ENCODE measurements around the gene IMMP2L. TPM values are rescaled to one million over a fixed set of nuclear protein-coding genes. Genes with fewer than 3 reads are reported as not detected.

Gene IMMP2L
- total RNA-seq, 2 donors from 2014 or later = 10.5 to 17.4 TPM

DNA sequence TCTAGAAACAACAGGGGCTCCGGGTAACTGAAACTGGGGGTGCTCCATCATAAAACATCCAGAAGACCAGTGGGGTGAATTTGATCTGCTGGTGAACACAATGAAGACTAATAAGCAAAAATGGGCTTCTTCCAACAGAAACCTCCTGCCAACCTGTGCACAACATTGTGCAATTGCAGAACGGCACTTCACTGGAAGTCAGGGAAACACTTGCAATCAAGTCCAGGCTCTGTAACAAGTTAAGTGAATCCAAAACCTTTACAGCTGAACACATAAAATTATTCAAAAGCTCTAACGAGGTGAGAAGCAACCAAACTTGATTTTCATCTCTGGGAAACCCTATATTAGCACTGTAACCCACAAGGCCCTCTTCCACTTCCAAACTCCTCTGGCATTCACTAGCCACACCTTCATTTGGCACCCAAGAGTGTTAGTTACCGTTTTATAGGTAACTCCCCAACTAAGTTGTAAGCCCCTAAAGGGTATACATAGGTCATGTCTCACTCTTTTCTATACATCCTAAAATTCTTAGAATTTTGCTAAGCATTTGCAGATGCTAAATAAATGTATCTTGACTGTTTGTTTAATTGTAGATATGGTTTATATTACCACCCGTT lies 22.0 kb downstream of the IMMP2L start:
- DNase-seq (peak; percentile 15 to 26 (median 18)), ATAC-seq (peak; percentile 58)
- no peak for TF ChIP-seq POLR2A (IDR thresholded peaks at IDR 0.05)
- TF ChIP-seq, protein P1, sequence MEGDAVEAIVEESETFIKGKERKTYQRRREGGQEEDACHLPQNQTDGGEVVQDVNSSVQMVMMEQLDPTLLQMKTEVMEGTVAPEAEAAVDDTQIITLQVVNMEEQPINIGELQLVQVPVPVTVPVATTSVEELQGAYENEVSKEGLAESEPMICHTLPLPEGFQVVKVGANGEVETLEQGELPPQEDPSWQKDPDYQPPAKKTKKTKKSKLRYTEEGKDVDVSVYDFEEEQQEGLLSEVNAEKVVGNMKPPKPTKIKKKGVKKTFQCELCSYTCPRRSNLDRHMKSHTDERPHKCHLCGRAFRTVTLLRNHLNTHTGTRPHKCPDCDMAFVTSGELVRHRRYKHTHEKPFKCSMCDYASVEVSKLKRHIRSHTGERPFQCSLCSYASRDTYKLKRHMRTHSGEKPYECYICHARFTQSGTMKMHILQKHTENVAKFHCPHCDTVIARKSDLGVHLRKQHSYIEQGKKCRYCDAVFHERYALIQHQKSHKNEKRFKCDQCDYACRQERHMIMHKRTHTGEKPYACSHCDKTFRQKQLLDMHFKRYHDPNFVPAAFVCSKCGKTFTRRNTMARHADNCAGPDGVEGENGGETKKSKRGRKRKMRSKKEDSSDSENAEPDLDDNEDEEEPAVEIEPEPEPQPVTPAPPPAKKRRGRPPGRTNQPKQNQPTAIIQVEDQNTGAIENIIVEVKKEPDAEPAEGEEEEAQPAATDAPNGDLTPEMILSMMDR (IDR thresholded peaks at IDR 0.05) = no peak
- H3K4me1 ChIP-seq = peaks cover 30% of the 10 kb centered on the region
- intact Hi-C loops (cut with DNase I) = no loop called here
- no peaks in the 10 kb centered on the region for H3K36me3 ChIP-seq (replicated peaks in 1 of 2; ENCODE audit: insufficient read depth in 1 of 2, low read depth in 2 of 2)
- no peaks in the 10 kb centered on the region for H3K9me3 ChIP-seq
- H3K27me3 ChIP-seq = no peaks in the 10 kb centered on the region
- no peak overlapping the region for H3K4me3 ChIP-seq
- H3K27ac ChIP-seq = no peak overlapping the region
- 75 to 77% methylated on average over 5 of the region's 5 CpGs for WGBS, 2 donors

DNA sequence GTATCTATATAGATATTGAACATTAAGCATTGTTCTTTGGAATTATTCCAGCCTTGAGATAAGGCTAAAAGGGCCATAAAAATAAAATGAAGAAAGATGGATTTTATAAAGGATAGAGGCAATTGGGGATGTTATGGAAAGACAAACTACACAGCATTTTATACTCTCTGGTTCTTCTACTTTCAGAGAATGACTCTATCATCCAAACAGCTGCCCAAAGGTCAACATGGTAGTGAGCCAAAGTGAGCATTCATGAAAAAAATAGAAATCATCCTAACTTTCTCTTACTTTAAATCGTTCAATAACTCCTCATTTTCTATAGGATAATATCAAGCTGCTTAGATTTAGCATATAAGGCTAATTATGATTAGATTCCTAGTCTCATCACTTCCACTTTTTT lies 25.2 kb downstream of the IMMP2L start:
- H3K4me3 ChIP-seq = no peak overlapping the region
- H3K27ac ChIP-seq = no peak overlapping the region
- ATAC-seq = no peak
- TF ChIP-seq, protein P1 (IDR thresholded peaks at IDR 0.05) = no peak
- no peak for TF ChIP-seq POLR2A (IDR thresholded peaks at IDR 0.05)
- H3K9me3 ChIP-seq = no peaks in the 10 kb centered on the region
- intact Hi-C loops (cut with DNase I) = no loop called here
- no peaks in the 10 kb centered on the region for H3K36me3 ChIP-seq (replicated peaks in 1 of 2; ENCODE audit: insufficient read depth in 1 of 2, low read depth in 2 of 2)
- WGBS, 2 donors = 37 to 61% methylated on average over 1 of the region's 1 CpG
- peaks cover 19% of the 10 kb centered on the region for H3K4me1 ChIP-seq
- no peak for DNase-seq
- H3K27me3 ChIP-seq = no peaks in the 10 kb centered on the region

DNA sequence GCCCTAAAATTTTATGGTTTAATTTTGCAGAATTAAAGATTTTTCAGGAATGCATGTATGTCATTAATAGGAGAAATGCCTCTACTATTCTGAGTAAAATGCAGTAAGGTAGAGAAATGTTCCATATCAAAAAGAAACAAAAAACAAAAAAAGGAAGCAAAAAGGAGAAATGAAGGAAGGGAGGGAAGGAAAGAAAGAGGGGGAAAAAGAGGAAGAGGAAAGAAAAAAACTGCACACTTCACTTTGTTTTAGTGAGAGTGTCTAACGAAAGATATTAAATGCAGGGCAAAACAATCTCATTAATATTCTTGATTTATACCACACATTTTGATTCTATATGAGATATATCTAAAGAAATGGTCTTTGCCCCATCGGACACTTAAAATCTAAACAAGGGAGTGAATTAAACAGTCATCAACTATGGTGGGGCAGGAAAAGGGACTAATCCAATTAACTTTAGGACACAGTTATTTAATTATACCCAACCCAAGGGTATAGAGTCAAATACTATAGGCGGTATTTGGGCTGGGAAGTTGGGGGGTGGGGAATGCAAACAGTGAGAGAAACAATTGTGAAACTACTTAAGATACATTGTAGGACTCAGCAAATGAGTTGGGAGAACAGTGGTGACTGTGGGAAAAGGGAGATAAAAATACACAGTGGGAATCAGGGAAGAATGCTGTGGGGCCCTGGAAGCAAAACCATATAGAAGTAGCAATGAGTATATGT lies 27.0 kb downstream of the IMMP2L start:
- H3K27ac ChIP-seq = no peak overlapping the region
- peaks cover 5% of the 10 kb centered on the region for H3K4me1 ChIP-seq
- DNase-seq (no peak), ATAC-seq (no peak)
- no peaks in the 10 kb centered on the region for H3K36me3 ChIP-seq (replicated peaks in 1 of 2; ENCODE audit: insufficient read depth in 1 of 2, low read depth in 2 of 2)
- intact Hi-C loops (cut with DNase I) = no loop called here
- no peaks in the 10 kb centered on the region for H3K27me3 ChIP-seq
- 83 to 91% methylated on average over 3 of the region's 3 CpGs for WGBS, 2 donors
- TF ChIP-seq, protein P1 (IDR thresholded peaks at IDR 0.05) = no peak
- TF ChIP-seq POLR2A (IDR thresholded peaks at IDR 0.05) = no peak
- H3K9me3 ChIP-seq = no peaks in the 10 kb centered on the region
- no peak overlapping the region for H3K4me3 ChIP-seq

DNA sequence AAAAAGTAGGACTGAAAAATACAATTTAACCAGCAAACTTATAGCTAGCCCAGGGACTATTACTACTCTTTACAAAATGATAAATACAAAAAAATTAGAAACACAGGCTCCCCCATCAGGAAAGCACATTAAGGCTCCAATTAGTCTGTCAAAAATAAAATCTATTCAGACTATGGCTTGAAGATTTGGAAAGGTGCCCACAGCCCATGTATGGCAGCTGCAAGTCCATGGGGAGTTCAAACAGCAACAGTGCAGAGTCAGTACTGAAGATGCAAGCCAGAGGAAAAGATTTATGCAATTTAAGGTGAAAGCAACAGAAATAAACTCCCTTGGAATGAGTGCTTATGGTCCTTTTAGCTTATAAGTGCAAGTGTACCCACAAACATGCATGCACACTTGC lies 29.7 kb downstream of the IMMP2L start:
- DNase-seq (peak in 1 of 4 donors; percentile 12), ATAC-seq (no peak)
- Histone ChIP-seq H3K36me3 (replicated peaks in 1 of 2; ENCODE audit: insufficient read depth in 1 of 2, low read depth in 2 of 2) (no peaks in the 10 kb centered on the region), H3K27ac (no peak overlapping the region), H3K4me1 (peaks cover 14% of the 10 kb centered on the region), H3K9me3 (no peaks in the 10 kb centered on the region), H3K27me3 (no peaks in the 10 kb centered on the region), H3K4me3 (no peak overlapping the region)
- intact Hi-C loops (cut with DNase I) = no loop called here
- no peak for TF ChIP-seq POLR2A (IDR thresholded peaks at IDR 0.05)
- TF ChIP-seq, protein P1 (IDR thresholded peaks at IDR 0.05) = no peak

DNA sequence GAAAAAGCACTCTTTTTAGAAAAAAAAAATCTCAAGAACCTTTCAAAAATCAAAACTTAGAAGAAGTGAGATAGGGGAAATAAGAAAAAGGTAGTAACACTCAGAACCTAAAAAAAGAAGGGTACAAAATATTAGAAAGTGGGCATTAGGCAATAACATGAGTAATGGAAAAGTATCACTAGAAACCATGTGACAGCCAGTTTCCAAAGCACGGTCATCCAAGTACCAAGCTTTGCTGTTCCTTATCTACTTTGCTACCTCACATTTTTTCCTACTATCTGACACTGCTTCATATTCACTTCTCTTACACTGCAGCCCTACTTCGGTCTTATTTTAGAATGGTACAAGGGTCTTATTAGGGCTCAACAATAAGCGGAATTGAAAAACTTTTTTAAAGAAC lies 30.3 kb downstream of the IMMP2L start:
- 79 to 85% methylated on average over 3 of the region's 3 CpGs for WGBS, 2 donors
- Histone ChIP-seq H3K27me3 (no peaks in the 10 kb centered on the region), H3K36me3 (replicated peaks in 1 of 2; ENCODE audit: insufficient read depth in 1 of 2, low read depth in 2 of 2) (no peaks in the 10 kb centered on the region), H3K4me3 (no peak overlapping the region), H3K9me3 (no peaks in the 10 kb centered on the region), H3K4me1 (peaks cover 14% of the 10 kb centered on the region), H3K27ac (no peak overlapping the region)
- TF ChIP-seq, protein P1 (IDR thresholded peaks at IDR 0.05) = no peak
- no peak for TF ChIP-seq POLR2A (IDR thresholded peaks at IDR 0.05)
- ATAC-seq (no peak), DNase-seq (no peak)
- intact Hi-C loops (cut with DNase I) = no loop called here

All from body of pancreas (tissue), 4 donors.